NB4 (cell line): ENCODE measurements around the gene S1PR5.

Experiments
- DNase-seq: peaks from one replicate; pipeline ENCODE4 v3.0.0; 2010; ENCODE audit warnings: low read depth
- H3K4me3 ChIP-seq: one replicate; pipeline ENCODE4 v1.5.1; 2011; ENCODE audit warnings: mild to moderate bottlenecking, low read depth, low read length, moderate library complexity
- MYC ChIP-seq: IDR thresholded peaks from 2 replicates; pipeline ENCODE4 v1.6.1; 2011; ENCODE audit warnings: low read depth, low read length
- POLR2A ChIP-seq: IDR thresholded peaks from 2 replicates; pipeline ENCODE4 v1.6.1; 2011; ENCODE audit warnings: mild to moderate bottlenecking; ENCODE audit not compliant: insufficient read length; ENCODE audit errors: extremely low read depth
- TF ChIP-seq, protein P1 (sequence below): IDR thresholded peaks from one replicate; pipeline ENCODE4 v1.5.1; 2012; ENCODE audit warnings: low read depth, low read length
- TF ChIP-seq, protein P2 (sequence below): IDR thresholded peaks from 2 replicates; pipeline ENCODE4 v1.6.1; 2011; ENCODE audit warnings: low read depth, low read length

Gene S1PR5

DNA sequence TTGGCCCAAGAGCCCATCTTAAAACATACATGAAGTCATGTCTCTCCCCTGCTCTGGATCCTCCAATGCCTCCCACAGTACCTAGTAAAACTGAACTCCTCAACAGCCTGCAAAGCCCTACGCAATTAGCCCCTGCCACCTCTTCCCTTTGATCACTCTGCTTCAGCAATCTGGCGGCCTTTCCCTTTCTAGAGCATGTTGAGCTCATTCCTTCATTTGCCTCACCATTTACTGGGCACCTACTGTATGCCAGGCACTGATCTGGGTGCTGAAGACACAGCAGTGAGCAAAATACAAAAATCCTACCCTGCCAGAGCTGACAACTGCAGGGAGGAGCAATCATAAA, 17.0 kb downstream of the S1PR5 start:
- peak overlapping the region; percentile 0 for H3K4me3 ChIP-seq
- DNase-seq, result no peak
- no peak for TF ChIP-seq MYC
- TF ChIP-seq, protein P1, sequence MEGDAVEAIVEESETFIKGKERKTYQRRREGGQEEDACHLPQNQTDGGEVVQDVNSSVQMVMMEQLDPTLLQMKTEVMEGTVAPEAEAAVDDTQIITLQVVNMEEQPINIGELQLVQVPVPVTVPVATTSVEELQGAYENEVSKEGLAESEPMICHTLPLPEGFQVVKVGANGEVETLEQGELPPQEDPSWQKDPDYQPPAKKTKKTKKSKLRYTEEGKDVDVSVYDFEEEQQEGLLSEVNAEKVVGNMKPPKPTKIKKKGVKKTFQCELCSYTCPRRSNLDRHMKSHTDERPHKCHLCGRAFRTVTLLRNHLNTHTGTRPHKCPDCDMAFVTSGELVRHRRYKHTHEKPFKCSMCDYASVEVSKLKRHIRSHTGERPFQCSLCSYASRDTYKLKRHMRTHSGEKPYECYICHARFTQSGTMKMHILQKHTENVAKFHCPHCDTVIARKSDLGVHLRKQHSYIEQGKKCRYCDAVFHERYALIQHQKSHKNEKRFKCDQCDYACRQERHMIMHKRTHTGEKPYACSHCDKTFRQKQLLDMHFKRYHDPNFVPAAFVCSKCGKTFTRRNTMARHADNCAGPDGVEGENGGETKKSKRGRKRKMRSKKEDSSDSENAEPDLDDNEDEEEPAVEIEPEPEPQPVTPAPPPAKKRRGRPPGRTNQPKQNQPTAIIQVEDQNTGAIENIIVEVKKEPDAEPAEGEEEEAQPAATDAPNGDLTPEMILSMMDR, result no peak
- TF ChIP-seq, protein P2, sequence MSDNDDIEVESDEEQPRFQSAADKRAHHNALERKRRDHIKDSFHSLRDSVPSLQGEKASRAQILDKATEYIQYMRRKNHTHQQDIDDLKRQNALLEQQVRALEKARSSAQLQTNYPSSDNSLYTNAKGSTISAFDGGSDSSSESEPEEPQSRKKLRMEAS, result no peak
- no peak for TF ChIP-seq POLR2A

DNA sequence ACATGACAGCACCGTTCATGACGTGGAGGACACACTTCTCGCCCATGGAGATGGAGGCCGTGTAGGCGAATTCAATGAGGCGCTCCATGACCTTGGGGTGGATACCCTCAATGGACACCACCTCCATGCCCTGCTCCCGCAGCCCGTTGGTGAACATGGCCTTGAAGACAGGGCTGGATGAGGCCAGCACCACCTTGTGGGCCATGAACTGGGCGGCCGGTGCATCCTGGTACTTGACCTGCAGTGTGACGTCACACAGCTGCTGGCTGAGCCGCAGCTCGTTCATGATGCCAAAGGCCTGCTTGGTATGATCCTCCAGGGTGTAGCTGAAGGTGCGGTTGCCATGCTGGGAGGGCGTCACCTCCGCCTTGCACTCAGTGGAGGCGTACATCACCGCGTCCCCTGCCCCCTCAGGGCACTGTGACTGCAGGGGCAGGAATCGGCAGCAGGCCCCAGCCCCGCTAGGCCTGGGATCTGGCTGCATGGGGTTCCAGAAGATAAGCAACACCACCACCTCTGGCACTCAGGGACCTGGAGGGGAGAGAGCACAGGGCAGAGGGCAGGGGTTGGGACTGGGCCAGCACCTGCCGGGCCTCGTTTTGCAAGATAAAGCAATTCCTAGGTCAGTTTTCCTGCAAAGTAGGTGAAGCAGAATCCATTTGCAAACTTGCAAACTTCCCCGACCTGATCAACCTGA, 17.5 kb downstream of the S1PR5 start:
- H3K4me3 ChIP-seq, result peak overlapping the region; percentile 0
- TF ChIP-seq, protein P2, result no peak
- TF ChIP-seq POLR2A (no peak), MYC (no peak)
- TF ChIP-seq, protein P1, result no peak
- DNase-seq, result no peak

DNA sequence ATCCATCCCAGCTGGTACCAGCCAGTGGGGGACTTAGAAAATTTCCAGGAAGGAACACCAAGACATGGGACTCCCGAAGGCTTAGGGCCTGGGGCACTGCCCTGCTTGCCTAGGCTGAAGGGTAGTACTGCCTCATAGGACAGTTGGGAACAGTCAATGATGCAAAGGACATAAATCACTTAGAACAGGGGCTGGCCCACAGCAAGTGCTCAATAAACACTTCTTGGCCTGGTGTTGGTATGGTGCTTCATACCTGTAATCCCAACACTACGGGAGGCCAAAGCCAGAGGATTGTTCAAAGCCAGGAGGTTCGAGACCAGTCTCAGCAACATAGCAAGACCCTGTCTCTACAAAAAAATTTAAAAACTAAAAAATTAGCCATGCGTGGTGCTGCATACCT, 19.9 kb downstream of the S1PR5 start:
- no peak overlapping the region for H3K4me3 ChIP-seq
- TF ChIP-seq POLR2A (no peak), MYC (no peak)
- TF ChIP-seq, protein P2, result no peak
- TF ChIP-seq, protein P1, result no peak
- DNase-seq, result no peak

DNA sequence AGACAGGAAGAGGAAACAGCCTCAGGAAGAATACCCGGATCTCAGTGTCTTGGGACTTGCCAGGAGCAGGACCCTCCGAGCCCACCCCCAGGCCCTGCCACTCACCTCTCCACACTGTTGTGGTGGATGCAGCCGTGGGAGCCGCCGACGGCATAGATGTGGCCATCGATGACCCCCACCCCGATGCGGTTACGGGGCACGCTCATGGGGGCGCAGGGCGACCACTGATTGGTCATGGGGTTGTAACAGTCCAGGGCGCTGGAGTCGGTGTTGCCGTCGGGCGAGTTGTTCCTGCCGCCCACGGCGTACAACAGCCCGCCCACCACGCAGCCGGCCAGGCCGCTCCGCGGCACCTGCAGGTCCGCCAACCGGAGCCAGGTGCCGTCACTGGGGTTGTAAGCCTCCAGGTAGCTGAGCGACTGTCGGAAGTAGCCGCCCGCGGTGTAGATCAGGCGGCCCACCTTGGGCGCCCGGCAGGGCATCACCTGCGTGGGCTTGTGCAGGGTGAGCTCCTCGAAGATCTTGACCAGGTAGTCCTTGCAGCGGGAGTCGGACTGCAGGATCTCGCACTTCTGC, 25.7 kb downstream of the S1PR5 start:
- TF ChIP-seq, protein P2, result no peak
- TF ChIP-seq, protein P1, result no peak
- no peak for TF ChIP-seq MYC
- TF ChIP-seq POLR2A, result no peak
- no peak overlapping the region for H3K4me3 ChIP-seq

DNA sequence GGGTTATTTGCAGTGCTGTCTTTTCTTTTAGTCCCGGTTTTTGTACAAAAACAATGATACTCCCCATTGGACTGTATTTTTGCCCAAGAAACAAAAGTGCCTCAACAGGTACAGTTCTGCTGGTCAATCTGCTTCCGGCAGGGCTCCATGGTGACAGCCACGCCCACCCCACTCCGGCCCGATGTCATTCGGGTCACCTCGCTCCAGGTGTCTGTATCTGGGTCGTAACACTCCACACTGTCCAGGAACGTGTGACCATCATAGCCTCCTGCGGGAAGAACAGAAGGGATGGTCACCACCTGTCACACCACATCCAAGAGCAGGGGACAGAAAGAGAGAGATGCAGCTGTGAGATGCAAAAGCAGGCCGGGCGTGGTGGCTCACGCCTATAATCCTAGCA, 30.7 kb downstream of the S1PR5 start:
- DNase-seq, result no peak
- no peak for TF ChIP-seq MYC
- TF ChIP-seq POLR2A, result no peak
- H3K4me3 ChIP-seq, result no peak overlapping the region

More for the DNA sequence above, 25.7 kb downstream of the S1PR5 start:
- no peak for DNase-seq

DNA sequence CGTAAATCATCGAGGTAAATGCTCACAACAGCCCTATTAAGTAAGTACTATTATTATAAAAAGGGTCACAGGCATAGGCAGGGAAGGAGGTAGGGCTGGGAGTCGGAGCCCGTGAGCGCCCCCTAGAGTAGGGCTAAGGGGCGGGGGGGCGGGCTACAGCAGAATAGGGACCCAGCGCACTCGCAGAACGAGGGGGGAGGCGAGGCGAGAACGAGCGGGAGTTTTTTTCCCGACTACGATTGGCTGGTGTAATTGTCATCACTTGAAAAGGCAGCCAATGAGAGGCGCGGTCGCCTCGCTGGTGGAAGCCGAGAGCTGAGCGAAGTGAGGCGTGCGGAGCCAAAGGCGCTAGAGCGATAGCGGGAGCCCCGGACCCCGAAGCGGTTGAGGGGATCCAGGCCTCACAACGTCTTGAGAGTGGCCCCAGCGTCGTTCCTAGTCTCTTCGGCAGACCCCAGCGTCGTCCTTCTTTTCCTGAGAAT, 38.3 kb downstream of the S1PR5 start:
- peak; percentile 74 for DNase-seq
- no peak for TF ChIP-seq MYC
- TF ChIP-seq, protein P2, result no peak
- TF ChIP-seq, protein P1, result peak; percentile 57
- no peak overlapping the region for H3K4me3 ChIP-seq
